GM12873 (cell line): ENCODE data around the gene PHC1.

Experiments used
- TF ChIP-seq, protein P1 (sequence below): IDR thresholded peaks from 2 replicates; pipeline ENCODE4 v1.5.1; 2012; ENCODE audit warnings: low read depth, mild to moderate bottlenecking, moderate library complexity, low read length, control low read depth; ENCODE audit not compliant: insufficient read depth; ENCODE audit errors: missing control alignments

The PHC1 gene

DNA sequence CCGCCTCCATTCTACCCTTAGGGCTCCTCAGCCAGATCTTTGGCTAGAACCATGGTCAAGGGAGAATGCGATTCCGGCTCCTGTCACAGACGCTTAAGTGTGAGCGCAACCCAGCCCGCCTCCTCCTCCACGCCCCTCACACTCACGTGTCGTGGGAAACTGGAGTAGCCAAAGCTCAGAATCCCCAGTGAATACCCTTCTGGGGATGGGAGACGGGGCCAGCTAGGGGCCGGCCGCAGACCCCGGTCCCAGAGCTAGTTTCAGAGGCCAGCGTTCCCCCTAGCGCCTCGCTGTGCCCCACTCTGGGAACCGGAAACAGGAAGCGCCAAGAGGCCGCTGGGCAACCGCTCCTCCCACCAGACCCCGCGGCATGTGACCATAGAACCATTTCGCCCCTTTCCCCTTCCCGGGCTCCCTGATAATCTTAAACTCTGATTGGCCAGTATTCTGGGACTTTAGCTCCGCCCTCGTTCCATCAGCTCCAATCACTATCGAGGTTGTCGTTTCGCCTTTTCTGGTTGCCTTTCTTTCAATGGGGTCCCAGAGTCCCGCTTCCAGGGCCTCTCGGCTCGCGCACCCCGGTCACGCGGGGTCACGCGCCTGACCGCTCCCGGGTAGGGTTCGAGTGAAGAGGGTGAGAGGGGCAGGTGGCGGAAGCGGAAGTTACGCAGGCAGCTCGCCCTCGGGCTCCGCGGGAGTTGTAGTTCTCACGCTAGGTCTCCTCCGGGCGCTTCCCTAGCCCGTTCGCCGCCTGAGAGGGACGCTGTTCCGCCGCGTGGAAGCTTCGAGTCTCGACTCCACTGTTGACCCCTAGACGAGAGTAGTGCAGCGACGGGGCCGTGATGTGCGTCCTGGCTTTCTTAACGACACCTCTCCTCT lies 35.3 kb downstream of the PHC1 start, which contains the start of gene M6PR:
Gene M6PR, minus strand, starts transcription at position 304 of the 879 bp plus-strand sequence. CDS start 3,241 bp downstream, outside the sequence.
- TF ChIP-seq, protein P1, sequence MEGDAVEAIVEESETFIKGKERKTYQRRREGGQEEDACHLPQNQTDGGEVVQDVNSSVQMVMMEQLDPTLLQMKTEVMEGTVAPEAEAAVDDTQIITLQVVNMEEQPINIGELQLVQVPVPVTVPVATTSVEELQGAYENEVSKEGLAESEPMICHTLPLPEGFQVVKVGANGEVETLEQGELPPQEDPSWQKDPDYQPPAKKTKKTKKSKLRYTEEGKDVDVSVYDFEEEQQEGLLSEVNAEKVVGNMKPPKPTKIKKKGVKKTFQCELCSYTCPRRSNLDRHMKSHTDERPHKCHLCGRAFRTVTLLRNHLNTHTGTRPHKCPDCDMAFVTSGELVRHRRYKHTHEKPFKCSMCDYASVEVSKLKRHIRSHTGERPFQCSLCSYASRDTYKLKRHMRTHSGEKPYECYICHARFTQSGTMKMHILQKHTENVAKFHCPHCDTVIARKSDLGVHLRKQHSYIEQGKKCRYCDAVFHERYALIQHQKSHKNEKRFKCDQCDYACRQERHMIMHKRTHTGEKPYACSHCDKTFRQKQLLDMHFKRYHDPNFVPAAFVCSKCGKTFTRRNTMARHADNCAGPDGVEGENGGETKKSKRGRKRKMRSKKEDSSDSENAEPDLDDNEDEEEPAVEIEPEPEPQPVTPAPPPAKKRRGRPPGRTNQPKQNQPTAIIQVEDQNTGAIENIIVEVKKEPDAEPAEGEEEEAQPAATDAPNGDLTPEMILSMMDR, result peak; percentile 74

DNA sequence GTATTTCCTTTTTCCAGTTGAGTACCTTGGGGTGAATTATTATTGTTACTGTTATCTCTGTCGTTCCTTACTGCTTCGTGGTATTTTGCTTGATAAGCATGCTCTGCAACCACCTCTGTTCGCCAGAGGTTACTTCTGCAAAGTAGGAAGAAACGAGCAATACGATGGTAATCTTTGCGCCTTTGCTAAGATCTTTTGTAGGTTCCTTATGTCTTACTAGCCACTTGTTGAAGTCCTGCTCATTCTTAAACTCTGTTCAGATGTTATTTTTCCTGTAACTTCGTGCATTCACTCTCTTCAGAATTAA lies 35.9 kb downstream of the PHC1 start:
- TF ChIP-seq, protein P1, result no peak

DNA sequence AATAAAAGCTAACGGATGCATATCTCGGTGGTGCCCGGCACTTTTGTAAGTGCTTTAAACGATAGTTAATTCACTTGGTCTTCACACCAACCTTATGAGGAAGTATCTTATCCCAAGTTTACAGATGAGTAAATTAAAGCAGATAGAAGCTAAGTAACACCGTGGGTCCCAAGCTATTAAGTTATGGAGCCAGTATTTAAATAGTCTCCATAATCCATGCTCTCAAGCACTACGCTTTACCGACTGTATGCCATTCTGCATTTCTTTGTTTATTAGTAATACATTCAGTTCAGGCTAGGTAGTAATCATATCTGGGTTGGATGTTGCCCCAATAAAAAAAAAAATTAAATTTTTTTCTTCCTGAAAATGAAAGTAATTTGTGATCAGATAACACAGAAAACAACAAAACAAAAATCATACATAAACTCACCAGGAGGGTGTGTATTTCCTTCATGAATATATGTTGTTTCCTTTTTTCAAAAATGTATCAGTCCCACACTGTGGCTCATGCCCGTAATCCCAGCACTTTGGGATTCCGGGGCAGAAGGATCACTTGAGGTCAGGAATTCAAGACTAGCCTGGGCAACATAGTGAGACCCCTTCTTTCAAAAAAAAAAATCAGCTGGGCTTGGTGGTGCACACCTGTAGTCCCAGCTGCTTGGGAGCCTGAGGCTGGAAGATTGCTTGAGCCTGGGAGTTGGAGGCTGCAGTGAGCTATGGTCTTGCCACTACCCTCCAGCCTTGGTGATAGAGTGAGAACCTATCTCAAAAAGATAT lies 36.6 kb downstream of the PHC1 start:
- TF ChIP-seq, protein P1, result no peak

DNA sequence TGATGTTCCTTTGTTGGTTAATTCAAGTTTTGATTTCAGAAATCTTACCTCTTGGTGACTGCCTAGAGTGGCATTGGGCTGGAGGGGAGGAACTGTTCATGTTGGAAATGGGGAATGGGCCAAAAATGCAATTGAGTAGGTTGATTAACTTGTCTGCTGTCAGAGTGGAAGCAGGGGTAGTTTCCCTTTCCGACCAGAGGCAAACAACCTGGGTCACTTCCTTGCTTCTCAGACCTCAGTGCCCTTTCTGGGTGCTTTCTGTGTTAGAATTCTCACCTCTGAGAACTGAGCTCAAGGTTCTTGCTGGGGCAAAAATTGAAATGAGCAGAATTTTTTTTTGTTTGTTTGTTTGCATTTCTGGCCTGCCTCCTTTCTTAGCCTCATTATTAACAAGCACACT lies 37.4 kb downstream of the PHC1 start:
- TF ChIP-seq, protein P1, result no peak

DNA sequence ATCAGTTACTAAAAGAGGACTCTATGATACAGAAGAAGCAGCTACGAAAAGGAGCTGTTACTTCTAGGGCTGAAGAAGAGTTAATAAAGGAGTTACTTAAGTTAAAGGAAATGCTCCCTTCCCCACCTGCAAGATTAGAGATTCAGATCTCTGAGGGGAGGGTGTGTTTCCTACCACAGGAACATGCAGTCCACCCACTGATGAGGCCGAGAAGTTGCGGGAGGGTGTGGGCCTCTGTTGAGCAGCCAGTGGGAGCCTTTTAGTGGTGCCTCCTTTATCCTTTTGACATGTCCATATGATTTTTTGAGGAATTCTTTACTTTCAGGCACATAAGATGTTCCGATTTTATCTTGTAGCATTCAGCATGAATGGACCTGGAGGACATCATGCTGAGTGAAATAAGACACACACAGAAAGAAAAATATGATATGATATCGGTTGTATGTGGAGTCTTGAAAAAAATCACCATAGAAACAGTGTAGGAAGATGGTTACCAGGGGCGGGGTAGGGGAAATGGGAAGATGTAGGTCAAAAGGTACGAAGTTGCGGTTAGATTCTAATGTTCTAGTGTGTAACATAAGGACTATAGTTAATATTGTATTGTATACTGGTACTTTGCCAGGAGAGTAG lies 39.6 kb downstream of the PHC1 start:
- TF ChIP-seq, protein P1, result no peak

DNA sequence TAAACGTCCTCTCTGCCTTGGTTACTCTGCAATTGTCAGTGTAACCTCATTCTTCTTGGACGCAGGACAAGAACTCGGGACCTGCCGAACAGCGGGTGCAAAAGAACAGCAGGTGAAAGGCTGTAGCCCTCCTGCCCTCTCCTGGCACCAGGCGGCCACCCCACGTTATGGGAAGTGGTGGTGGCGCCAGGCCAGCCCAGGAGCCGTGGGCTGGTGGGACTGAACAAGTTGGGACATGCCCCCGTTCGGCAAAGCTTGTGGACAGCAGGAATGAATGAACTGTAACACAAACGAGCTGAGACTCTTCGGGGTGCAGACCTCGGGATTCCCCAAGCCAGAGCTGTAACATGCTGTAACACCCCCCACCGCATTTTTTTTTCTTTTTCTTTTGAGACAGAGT lies 41.8 kb downstream of the PHC1 start:
- TF ChIP-seq, protein P1, result no peak

DNA sequence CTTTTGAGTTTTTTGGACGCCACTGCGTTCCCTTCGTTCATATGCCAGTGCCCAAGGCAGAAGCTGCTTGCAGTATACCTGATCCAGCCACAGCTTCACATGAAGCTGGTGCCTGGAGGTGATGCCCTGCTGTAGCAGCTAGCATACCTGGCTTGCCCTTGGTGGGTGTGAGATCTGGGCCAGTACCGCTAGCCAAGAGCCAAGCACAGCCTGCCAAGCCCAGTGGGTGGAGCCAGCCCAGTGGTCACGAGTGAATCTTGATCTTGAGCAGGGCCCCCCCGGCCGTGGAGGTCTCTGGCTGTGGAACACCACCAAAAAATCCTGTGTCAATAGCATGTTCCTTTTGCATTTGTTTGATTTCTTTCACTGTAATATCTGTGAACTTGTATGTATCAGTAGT lies 42.5 kb downstream of the PHC1 start:
- TF ChIP-seq, protein P1, result no peak
